PC-9 (cell line): ENCODE results near the gene SH3PXD2A. TPM values are rescaled to one million over a fixed set of nuclear protein-coding genes. Genes with fewer than 3 reads are reported as not detected.

Experiments
- BruUV-seq: library from RNA; stranded (reverse); fragments of 400-500 nt; replicated peaks from 2 replicates; lab custom pipeline; 2021; lab: Mats Ljungman, UMichigan
- CTCF ChIA-PET: fragments of 300-600 bp; sonication (Branson Sonifier 250); formaldehyde crosslinking; loops from one replicate; lab custom pipeline; 2022; ENCODE audit warnings: antibody characterized with exemption; lab: Charles Lee
- POLR2A ChIA-PET: fragments of 300-600 bp; sonication (Branson Sonifier 250); formaldehyde crosslinking; loops from one replicate; lab custom pipeline; 2022; ENCODE audit warnings: antibody characterized with exemption; ENCODE audit not compliant: unreplicated experiment; lab: Charles Lee
- DNase-seq, 2 experiments: peaks; one replicate each; pipeline versions ENCODE4 v3.0.0 to v3.0.0-alpha.2; 2015 to 2022; ENCODE audit warnings: mixed read lengths in 1 of 2
- H2AFZ ChIP-seq: fragments of 200-600 bp; sonication (generic); 2 replicates; pipeline ENCODE4 v1.8.1; 2017; ENCODE audit warnings: antibody characterized with exemption
- H3F3A ChIP-seq: fragments of 200-600 bp; sonication (generic); 2 replicates; pipeline ENCODE4 v1.8.1; 2017; ENCODE audit warnings: antibody characterized with exemption, mild to moderate bottlenecking, low read depth; ENCODE audit not compliant: insufficient read depth
- H3K27ac ChIP-seq: fragments of 200-600 bp; sonication (generic); 2 replicates; pipeline ENCODE4 v1.6.1; 2016; ENCODE audit warnings: mixed run types
- H3K27me3 ChIP-seq: fragments of 200-600 bp; sonication (generic); 2 replicates; pipeline ENCODE4 v1.6.1; 2016; ENCODE audit warnings: low read depth, mixed run types; ENCODE audit not compliant: insufficient read depth
- H3K36me3 ChIP-seq: fragments of 200-600 bp; sonication (generic); 2 replicates; pipeline ENCODE4 v1.6.1; 2016; ENCODE audit warnings: low read depth, mixed run types
- H3K4me1 ChIP-seq: fragments of 200-600 bp; sonication (generic); replicated peaks from 2 replicates; pipeline ENCODE4 v1.6.1; 2016; ENCODE audit warnings: mixed run types; ENCODE audit not compliant: insufficient read depth
- H3K4me2 ChIP-seq: fragments of 200-600 bp; sonication (generic); 2 replicates; pipeline ENCODE4 v1.6.1; 2017; ENCODE audit warnings: mixed run types
- H3K4me3 ChIP-seq: fragments of 200-600 bp; sonication (generic); 2 replicates; pipeline ENCODE4 v1.6.1; 2016; ENCODE audit warnings: mixed run types
- H3K79me2 ChIP-seq: fragments of 200-600 bp; sonication (generic); 2 replicates; pipeline ENCODE4 v1.6.1; 2017; ENCODE audit warnings: low read depth, mixed run types
- H3K9me2 ChIP-seq: fragments of 200-600 bp; sonication (generic); 2 replicates; pipeline ENCODE4 v1.8.1; 2017; ENCODE audit warnings: mild to moderate bottlenecking; ENCODE audit not compliant: insufficient read depth
- H3K9me3 ChIP-seq: fragments of 200-600 bp; sonication (generic); 2 replicates; pipeline ENCODE4 v1.8.1; 2016; ENCODE audit warnings: low read depth; ENCODE audit not compliant: insufficient read depth
- H4K20me1 ChIP-seq: fragments of 200-600 bp; sonication (generic); 2 replicates; pipeline ENCODE4 v1.8.1; 2017; ENCODE audit not compliant: insufficient read depth
- EZH2 ChIP-seq: fragments of 200-600 bp; sonication (generic); IDR thresholded peaks from 2 replicates; pipeline ENCODE4 v1.8.0; 2017; ENCODE audit warnings: antibody characterized with exemption, low read depth
- intact Hi-C: fragments of 100-400 bp; cut with micrococcal nuclease; formaldehyde crosslinking; loops from one replicate; pipeline ENCODE4 v1.10.0; 2022; ENCODE audit not compliant: unreplicated experiment
- total RNA-seq: library from RNA; stranded (reverse); gene quantifications from 2 replicates; pipeline ENCODE4 v1.2.3, GENCODE V29; 2021
- TF ChIP-seq, protein P1 (sequence below): fragments of 200-600 bp; sonication (generic); conservative IDR thresholded peaks from 2 replicates; pipeline ENCODE4 v1.6.1; 2017; ENCODE audit warnings: mixed run types, antibody characterized with exemption, mild to moderate bottlenecking, moderate library complexity

The SH3PXD2A gene
- total RNA-seq, 1 experiment from 2014 or later, result 12.5 TPM

DNA sequence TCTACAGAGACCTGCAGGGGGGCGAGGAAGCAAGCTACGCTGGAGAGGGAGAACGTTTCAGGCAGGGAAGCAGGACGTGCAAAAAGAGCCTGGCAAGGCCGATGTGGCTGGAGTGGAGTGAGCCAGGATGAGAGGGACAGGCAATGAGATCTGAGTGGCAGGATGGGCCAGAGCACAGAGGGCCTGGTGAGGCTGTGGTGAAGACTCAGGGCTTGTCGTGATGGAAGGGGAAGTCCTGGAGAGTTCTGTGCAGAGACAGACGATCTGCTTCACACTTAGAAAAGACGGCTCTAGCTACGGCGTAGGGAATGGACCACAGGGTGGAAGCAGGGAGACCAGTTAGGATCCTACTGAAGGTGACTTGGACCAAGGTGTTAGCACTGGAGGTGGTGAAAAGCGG lies 87.0 kb downstream of the SH3PXD2A start:
- Histone ChIP-seq H4K20me1 (no peaks in the 10 kb centered on the region), H3K9me2 (no peaks in the 10 kb centered on the region), H3K4me2 (no peak overlapping the region), H3K36me3 (no peaks in the 10 kb centered on the region), H3K9me3 (no peaks in the 10 kb centered on the region), H2AFZ (no peak overlapping the region), H3K4me1 (peaks cover 33% of the 10 kb centered on the region), H3K27me3 (no peaks in the 10 kb centered on the region), H3K4me3 (no peak overlapping the region), H3K27ac (no peak overlapping the region), H3K79me2 (no peaks in the 10 kb centered on the region), H3F3A (peaks cover 11% of the 10 kb centered on the region; the same call in 1 of the 2 replicates)
- no peak for TF ChIP-seq EZH2
- TF ChIP-seq, protein P1, sequence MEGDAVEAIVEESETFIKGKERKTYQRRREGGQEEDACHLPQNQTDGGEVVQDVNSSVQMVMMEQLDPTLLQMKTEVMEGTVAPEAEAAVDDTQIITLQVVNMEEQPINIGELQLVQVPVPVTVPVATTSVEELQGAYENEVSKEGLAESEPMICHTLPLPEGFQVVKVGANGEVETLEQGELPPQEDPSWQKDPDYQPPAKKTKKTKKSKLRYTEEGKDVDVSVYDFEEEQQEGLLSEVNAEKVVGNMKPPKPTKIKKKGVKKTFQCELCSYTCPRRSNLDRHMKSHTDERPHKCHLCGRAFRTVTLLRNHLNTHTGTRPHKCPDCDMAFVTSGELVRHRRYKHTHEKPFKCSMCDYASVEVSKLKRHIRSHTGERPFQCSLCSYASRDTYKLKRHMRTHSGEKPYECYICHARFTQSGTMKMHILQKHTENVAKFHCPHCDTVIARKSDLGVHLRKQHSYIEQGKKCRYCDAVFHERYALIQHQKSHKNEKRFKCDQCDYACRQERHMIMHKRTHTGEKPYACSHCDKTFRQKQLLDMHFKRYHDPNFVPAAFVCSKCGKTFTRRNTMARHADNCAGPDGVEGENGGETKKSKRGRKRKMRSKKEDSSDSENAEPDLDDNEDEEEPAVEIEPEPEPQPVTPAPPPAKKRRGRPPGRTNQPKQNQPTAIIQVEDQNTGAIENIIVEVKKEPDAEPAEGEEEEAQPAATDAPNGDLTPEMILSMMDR, result no peak
- intact Hi-C loops, result no loop called here
- POLR2A ChIA-PET, result no interaction called here
- BruUV-seq, result no TSS peak
- no peak for DNase-seq
- CTCF ChIA-PET, result no interaction called here

DNA sequence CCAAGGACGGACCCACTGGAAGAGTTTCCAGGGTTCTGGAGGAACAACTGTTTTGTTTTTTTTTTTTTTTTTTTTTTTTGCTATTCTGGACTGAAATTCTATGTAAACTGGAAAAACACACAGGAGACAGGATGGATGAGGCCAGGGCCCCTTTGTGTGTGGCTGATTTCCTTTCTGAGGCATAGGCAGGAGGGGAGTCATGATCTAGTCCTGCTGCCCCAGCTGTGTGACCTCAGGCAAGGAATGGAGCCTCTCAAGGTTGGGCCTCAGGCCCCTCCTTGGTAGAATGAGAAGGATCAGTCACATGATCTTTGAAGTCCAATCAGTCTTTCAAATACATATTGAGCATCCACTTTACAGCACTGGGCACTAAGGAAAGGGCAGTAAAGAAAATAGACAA lies 87.6 kb downstream of the SH3PXD2A start:
- intact Hi-C loops, result no loop called here
- H4K20me1 ChIP-seq, result no peaks in the 10 kb centered on the region
- H3K27me3 ChIP-seq, result no peaks in the 10 kb centered on the region
- no peak overlapping the region for H3K27ac ChIP-seq
- H3K4me2 ChIP-seq, result no peak overlapping the region
- POLR2A ChIA-PET, result no interaction called here
- H3K9me2 ChIP-seq, result no peaks in the 10 kb centered on the region
- H3K4me3 ChIP-seq, result no peak overlapping the region
- no peaks in the 10 kb centered on the region for H3K79me2 ChIP-seq
- H3K4me1 ChIP-seq, result peaks cover 39% of the 10 kb centered on the region
- CTCF ChIA-PET, result no interaction called here
- no peaks in the 10 kb centered on the region for H3K36me3 ChIP-seq
- peaks cover 11% of the 10 kb centered on the region; the same call in 1 of the 2 replicates for H3F3A ChIP-seq
- BruUV-seq, result no TSS peak
- no peak overlapping the region for H2AFZ ChIP-seq
- TF ChIP-seq EZH2, result no peak
- TF ChIP-seq, protein P1, result no peak
- DNase-seq, result no peak
- no peaks in the 10 kb centered on the region for H3K9me3 ChIP-seq

DNA sequence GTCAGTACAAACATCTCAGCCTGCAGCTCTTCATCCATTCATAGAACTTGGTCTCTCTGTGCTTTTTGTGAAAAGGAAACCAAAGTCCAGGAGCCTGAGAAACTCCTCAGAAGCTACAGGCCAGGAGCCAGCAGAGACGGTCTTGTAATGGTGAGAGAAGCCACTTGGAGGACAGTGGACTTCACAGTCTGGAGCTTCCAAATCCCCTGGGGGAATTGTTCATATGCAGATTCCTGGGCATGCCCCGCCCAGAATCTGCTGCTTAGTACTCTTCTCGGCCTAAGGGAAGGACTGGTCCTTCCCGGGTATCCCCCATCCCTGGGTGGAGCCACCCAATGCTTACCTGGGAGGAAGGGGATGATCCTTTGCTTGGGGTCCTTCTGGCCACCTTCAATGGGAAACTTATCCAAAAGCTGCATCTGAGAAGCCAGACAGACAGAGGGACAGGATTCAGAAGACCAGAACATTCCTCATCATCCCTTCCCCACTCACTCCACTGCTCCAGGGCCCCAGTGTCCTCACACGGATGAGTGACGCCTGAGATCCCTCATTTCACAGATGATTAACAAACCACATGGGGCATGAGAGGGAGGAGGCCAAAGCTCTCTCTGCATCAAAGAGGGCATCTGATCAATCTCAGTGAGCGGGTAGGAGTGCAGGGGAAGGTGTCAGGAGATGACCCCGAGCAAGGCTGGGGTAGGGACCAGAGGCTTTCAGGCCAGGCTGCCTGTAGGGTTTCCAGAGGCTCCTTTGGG lies 88.4 kb downstream of the SH3PXD2A start:
- H3F3A ChIP-seq, result peaks cover 17% of the 10 kb centered on the region; the same call in 1 of the 2 replicates
- ChIA-PET CTCF (no interaction called here), POLR2A (no interaction called here)
- no peaks in the 10 kb centered on the region for H3K27me3 ChIP-seq
- no TSS peak for BruUV-seq
- TF ChIP-seq, protein P1, result no peak
- intact Hi-C loops, result no loop called here
- H3K9me3 ChIP-seq, result no peaks in the 10 kb centered on the region
- DNase-seq, result no peak
- H3K27ac ChIP-seq, result no peak overlapping the region
- H3K4me3 ChIP-seq, result no peak overlapping the region
- no peaks in the 10 kb centered on the region for H3K9me2 ChIP-seq
- peaks cover 47% of the 10 kb centered on the region for H3K4me1 ChIP-seq
- H3K79me2 ChIP-seq, result no peaks in the 10 kb centered on the region
- H3K36me3 ChIP-seq, result no peaks in the 10 kb centered on the region
- no peak overlapping the region for H2AFZ ChIP-seq
- H4K20me1 ChIP-seq, result no peaks in the 10 kb centered on the region
- H3K4me2 ChIP-seq, result no peak overlapping the region
